Breast epithelium (tissue), 4 donors: ENCODE results near the gene CNTNAP2. TPM values are rescaled to one million over a fixed set of nuclear protein-coding genes. Genes with fewer than 3 reads are reported as not detected.

Experiments
- DNase-seq, 2 donors: peaks; one replicate each; pipeline ENCODE4 v3.0.0-alpha.2; 2019; ENCODE audit warnings: low spot score in 2 of 2
- H3K27ac ChIP-seq, 2 donors: fragments of 200-600 bp; sonication (generic) in 1 of 2; one replicate each; pipeline ENCODE4 v1.5.1; 2016 to 2019; ENCODE audit warnings: mild to moderate bottlenecking in 1 of 2
- H3K27me3 ChIP-seq, 2 donors: fragments of 200-600 bp; sonication (generic) in 1 of 2; one replicate each; pipeline versions ENCODE4 v1.5.1 to v1.6.0; 2017 to 2019; ENCODE audit warnings: control low read depth in 1 of 2, mild to moderate bottlenecking in 1 of 2
- H3K36me3 ChIP-seq: fragments of 200-600 bp; one replicate; pipeline ENCODE4 v1.5.1; 2019
- H3K4me1 ChIP-seq, 2 donors: fragments of 200-600 bp; sonication (generic); one replicate each; pipeline ENCODE4 v1.5.1; 2016 to 2019; ENCODE audit warnings: control low read depth in 1 of 2
- H3K4me3 ChIP-seq, 3 donors: fragments of 200-600 bp; sonication (generic); 1 replicate in 2 of 3; 2 replicates in 1 of 3; pipeline ENCODE4 v1.5.1; 2016 to 2019; ENCODE audit warnings: mild to moderate bottlenecking in 3 of 3, moderate library complexity in 2 of 3
- H3K9me3 ChIP-seq, 2 donors: fragments of 200-600 bp; sonication (generic) in 1 of 2; one replicate each; pipeline ENCODE4 v1.5.1; 2016 to 2019; ENCODE audit warnings: control low read depth in 1 of 2
- POLR2A ChIP-seq: fragments of 450-650 bp; IDR thresholded peaks from one replicate; pipeline ENCODE4 v1.6.1; 2016; ENCODE audit warnings: antibody characterized with exemption, mild to moderate bottlenecking, moderate library complexity
- POLR2AphosphoS5 ChIP-seq, 3 donors: sonication (generic); formaldehyde crosslinking; IDR thresholded peaks; one replicate each; pipeline ENCODE4 v1.6.1; 2017; ENCODE audit warnings: antibody characterized with exemption in 3 of 3
- intact Hi-C: fragments of 100-400 bp; cut with DNase I; formaldehyde crosslinking; loops from one replicate; pipeline ENCODE4 v1.15.1; 2023; ENCODE audit warnings: low total_unique reads
- total RNA-seq, 3 donors: library from RNA; depleted of rRNA; stranded (reverse); fragments of >200 nt; gene quantifications; one replicate each; pipeline ENCODE4 v1.1.0, GENCODE V29; 2016
- TF ChIP-seq, protein P1 (sequence below), 3 donors: fragments of 450-650 bp; IDR thresholded peaks; one replicate each; pipeline ENCODE4 v1.5.1; 2016 to 2017; ENCODE audit warnings: antibody characterized with exemption in 3 of 3, mild to moderate bottlenecking in 3 of 3, moderate library complexity in 3 of 3

The CNTNAP2 gene
- total RNA-seq, 3 donors from 2014 or later, result 0.29 to 0.66 TPM; not detected in 1

- TF ChIP-seq POLR2A (no peak), POLR2AphosphoS5 (IDR thresholded peaks at IDR 0.05) (no peak)
- TF ChIP-seq, protein P1, sequence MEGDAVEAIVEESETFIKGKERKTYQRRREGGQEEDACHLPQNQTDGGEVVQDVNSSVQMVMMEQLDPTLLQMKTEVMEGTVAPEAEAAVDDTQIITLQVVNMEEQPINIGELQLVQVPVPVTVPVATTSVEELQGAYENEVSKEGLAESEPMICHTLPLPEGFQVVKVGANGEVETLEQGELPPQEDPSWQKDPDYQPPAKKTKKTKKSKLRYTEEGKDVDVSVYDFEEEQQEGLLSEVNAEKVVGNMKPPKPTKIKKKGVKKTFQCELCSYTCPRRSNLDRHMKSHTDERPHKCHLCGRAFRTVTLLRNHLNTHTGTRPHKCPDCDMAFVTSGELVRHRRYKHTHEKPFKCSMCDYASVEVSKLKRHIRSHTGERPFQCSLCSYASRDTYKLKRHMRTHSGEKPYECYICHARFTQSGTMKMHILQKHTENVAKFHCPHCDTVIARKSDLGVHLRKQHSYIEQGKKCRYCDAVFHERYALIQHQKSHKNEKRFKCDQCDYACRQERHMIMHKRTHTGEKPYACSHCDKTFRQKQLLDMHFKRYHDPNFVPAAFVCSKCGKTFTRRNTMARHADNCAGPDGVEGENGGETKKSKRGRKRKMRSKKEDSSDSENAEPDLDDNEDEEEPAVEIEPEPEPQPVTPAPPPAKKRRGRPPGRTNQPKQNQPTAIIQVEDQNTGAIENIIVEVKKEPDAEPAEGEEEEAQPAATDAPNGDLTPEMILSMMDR (IDR thresholded peaks at IDR 0.05), result no peak
- no peak overlapping the region for H3K27ac ChIP-seq
- no peaks in the 10 kb centered on the region for H3K36me3 ChIP-seq
- no peak overlapping the region for H3K4me3 ChIP-seq
- no peak for DNase-seq
- no peaks in the 10 kb centered on the region for H3K9me3 ChIP-seq
- H3K4me1 ChIP-seq, result no peaks in the 10 kb centered on the region
- H3K27me3 ChIP-seq, result no peaks in the 10 kb centered on the region
- intact Hi-C loops, result no loop called here
Measured at GRCh38 chr7:148044173-148044572, 1927.6 kb downstream of the CNTNAP2 start.

GRCh38 chr7:148045521-148045920 lies 1928.9 kb downstream of the CNTNAP2 start:
- H3K9me3 ChIP-seq, result no peaks in the 10 kb centered on the region
- H3K27me3 ChIP-seq, result no peaks in the 10 kb centered on the region
- no peaks in the 10 kb centered on the region for H3K36me3 ChIP-seq
- intact Hi-C loops, result no loop called here
- H3K4me3 ChIP-seq, result no peak overlapping the region
- no peak overlapping the region for H3K27ac ChIP-seq
- no peak for DNase-seq
- H3K4me1 ChIP-seq, result no peaks in the 10 kb centered on the region
- TF ChIP-seq POLR2AphosphoS5 (IDR thresholded peaks at IDR 0.05) (no peak), POLR2A (no peak)
- TF ChIP-seq, protein P1 (IDR thresholded peaks at IDR 0.05), result no peak

DNA sequence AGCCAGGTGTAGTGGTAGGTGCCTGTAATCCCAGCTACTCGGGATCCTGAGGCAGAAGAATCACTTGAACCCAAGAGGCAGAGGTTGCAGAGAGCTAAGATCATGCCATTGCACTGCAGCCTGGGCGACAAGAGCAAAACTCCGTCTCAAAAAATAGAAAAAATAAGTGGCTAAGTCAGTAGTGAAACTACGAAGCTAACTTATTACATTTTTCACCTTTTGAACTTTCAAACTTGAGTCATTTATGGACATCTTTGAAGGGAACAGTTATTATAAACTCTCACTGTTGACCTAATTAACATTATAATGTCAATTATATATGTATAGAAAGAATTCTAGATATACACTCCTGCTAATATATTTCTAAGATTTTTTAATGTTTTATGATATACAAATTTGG lies 1932.5 kb downstream of the CNTNAP2 start:
- no peaks in the 10 kb centered on the region for H3K9me3 ChIP-seq
- intact Hi-C loops, result no loop called here
- H3K27ac ChIP-seq, result no peak overlapping the region
- no peaks in the 10 kb centered on the region for H3K36me3 ChIP-seq
- no peak overlapping the region for H3K4me3 ChIP-seq
- TF ChIP-seq POLR2A (no peak), POLR2AphosphoS5 (IDR thresholded peaks at IDR 0.05) (no peak)
- TF ChIP-seq, protein P1 (IDR thresholded peaks at IDR 0.05), result no peak
- no peaks in the 10 kb centered on the region for H3K27me3 ChIP-seq
- no peak for DNase-seq
- no peaks in the 10 kb centered on the region for H3K4me1 ChIP-seq

GRCh38 chr7:148050492-148051158 lies 1934.0 kb downstream of the CNTNAP2 start:
- intact Hi-C loops, result no loop called here
- Histone ChIP-seq H3K4me1 (no peaks in the 10 kb centered on the region), H3K36me3 (no peaks in the 10 kb centered on the region), H3K9me3 (no peaks in the 10 kb centered on the region), H3K27me3 (no peaks in the 10 kb centered on the region), H3K4me3 (no peak overlapping the region), H3K27ac (no peak overlapping the region)
- TF ChIP-seq, protein P1 (IDR thresholded peaks at IDR 0.05), result no peak
- TF ChIP-seq POLR2AphosphoS5 (IDR thresholded peaks at IDR 0.05) (no peak), POLR2A (no peak)
- DNase-seq, result no peak

GRCh38 chr7:148056406-148056805 lies 1939.8 kb downstream of the CNTNAP2 start:
- TF ChIP-seq POLR2A, result no peak
- no peak for TF ChIP-seq POLR2AphosphoS5 (IDR thresholded peaks at IDR 0.05)
- TF ChIP-seq, protein P1 (IDR thresholded peaks at IDR 0.05), result no peak
- intact Hi-C loops, result no loop called here

More at GRCh38 chr7:148056406-148056805, 1939.8 kb downstream of the CNTNAP2 start:
- H3K9me3 ChIP-seq, result no peaks in the 10 kb centered on the region
- no peak overlapping the region for H3K27ac ChIP-seq
- no peaks in the 10 kb centered on the region for H3K36me3 ChIP-seq
- DNase-seq, result no peak
- H3K4me3 ChIP-seq, result no peak overlapping the region
- no peaks in the 10 kb centered on the region for H3K4me1 ChIP-seq
- H3K27me3 ChIP-seq, result no peaks in the 10 kb centered on the region
